HG03354 (cell line): Measurements from ENCODE around the gene DHDH.

Experiments used
- ATAC-seq: cut with Tn5 transposase; IDR thresholded peaks from one replicate; pipeline ENCODE4 v1.9.1; 2021; ENCODE audit warnings: mild to moderate bottlenecking; ENCODE audit not compliant: unreplicated experiment, poor library complexity, severe bottlenecking

Gene DHDH

DNA sequence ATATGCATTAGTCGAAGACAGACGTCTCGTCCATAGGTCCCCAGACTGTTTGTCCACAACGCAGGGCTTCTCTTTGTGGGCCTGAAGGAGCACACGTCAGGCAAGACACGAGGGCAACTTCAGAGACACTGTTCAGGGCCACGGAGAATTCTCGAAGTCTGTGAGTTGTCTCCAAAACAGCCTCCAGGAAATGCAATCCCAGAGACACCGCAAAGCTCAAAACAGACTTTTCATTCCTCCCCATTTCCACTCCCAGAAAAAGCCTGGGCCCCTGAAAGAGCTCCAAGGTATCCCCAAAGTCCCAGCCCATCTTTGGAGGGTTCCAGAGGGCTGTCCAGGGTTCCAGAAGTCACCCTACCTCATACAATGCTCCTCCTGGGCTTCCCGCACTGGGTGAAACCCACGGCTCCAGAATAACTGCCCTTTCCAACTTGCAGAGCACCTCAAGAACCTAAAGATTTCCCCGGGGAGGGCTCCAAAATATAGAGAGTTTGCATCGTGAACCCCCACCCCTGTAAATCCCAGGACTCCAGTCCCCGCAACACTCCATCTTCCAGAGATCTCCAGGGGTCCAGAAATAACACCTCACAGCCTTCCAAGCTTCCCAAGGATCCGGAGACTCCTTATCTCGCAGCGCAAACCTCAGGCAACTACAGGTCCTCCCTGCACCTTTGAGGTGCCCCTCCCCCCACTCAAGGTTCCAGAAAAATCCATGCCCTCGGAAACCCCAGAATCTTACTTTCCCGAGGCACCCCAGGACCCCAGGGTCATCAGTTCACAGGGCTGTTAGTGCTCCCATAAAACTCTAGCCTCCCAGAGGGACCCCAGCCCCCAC is 30.9 kb downstream of the DHDH start:
- no peak for ATAC-seq

DNA sequence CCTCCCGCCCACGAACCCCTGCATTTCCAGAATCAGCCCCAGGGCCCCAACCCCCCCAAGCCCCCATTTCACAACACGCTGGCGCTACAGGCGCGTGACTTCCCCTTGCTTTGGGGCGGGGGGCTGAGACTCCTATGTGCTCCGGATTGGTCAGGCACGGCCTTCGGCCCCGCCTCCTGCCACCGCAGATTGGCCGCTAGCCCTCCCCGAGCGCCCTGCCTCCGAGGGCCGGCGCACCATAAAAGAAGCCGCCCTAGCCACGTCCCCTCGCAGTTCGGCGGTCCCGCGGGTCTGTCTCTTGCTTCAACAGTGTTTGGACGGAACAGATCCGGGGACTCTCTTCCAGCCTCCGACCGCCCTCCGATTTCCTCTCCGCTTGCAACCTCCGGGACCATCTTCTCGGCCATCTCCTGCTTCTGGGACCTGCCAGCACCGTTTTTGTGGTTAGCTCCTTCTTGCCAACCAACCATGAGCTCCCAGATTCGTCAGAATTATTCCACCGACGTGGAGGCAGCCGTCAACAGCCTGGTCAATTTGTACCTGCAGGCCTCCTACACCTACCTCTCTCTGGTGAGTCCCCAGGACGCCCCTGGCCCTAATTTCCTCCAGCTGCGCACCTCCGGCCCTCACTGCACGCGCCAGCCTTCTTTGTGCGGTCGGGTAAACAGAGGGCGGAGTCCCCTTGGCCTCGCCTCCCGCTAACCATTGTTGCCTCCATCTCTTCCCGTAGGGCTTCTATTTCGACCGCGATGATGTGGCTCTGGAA is 31.7 kb downstream of the DHDH start, which contains the start of gene FTL:
Gene FTL, plus strand, starts transcription at position 270 of the 766 bp plus-strand sequence. Its CDS starts 199 bp downstream, at position 469.
- ATAC-seq = peak; percentile 62

DNA sequence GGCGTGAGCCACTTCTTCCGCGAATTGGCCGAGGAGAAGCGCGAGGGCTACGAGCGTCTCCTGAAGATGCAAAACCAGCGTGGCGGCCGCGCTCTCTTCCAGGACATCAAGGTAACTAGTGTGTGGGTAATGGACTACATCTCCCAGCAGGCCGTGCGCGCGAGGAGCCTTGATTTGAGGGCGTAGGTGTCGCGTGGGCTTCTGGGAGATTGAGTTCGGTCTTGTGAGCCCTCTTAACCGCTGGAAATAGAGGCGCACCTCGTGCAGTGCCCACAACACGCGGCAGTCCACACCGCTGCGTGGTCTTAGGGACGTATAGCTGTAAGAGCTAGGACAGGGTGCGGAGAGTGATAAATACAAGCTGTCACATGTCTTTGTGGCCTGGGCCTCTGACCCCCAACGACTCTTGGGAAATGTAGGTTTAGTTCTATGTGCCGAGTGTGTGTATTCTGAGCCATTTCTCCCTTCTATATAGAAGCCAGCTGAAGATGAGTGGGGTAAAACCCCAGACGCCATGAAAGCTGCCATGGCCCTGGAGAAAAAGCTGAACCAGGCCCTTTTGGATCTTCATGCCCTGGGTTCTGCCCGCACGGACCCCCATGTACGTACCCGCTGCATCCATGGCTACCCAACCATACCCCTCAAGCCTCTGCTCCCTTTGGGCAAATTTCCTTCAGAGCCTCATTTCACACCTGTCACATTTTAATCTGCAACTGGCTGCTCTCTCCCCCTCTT is 32.5 kb downstream of the DHDH start:
- ATAC-seq = peak; percentile 30

DNA sequence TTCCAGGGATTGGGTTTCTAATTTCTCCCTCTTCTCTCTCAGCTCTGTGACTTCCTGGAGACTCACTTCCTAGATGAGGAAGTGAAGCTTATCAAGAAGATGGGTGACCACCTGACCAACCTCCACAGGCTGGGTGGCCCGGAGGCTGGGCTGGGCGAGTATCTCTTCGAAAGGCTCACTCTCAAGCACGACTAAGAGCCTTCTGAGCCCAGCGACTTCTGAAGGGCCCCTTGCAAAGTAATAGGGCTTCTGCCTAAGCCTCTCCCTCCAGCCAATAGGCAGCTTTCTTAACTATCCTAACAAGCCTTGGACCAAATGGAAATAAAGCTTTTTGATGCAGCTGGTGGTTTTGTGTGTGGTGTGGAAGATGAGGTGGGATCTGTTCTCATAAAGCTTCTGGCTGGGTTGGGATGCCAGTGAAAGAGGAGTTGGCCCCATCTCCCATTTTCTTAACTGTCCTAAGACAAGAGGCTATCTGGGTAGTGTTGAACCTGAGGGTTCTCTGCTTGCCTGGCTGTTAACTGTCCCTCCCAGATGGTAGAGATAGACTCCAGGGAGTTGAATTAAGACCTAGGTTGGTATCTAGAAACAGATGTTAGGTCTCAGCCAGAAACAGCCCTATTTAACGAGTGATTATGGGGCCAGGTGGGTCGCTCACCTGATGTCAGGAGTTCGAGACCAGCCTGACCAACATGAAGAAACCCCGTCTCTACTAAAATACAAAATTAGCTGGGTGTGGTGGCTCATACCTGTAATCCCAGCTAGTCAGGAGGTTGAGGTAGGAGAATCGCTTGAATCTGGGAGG is 33.2 kb downstream of the DHDH start:
- ATAC-seq = no peak

DNA sequence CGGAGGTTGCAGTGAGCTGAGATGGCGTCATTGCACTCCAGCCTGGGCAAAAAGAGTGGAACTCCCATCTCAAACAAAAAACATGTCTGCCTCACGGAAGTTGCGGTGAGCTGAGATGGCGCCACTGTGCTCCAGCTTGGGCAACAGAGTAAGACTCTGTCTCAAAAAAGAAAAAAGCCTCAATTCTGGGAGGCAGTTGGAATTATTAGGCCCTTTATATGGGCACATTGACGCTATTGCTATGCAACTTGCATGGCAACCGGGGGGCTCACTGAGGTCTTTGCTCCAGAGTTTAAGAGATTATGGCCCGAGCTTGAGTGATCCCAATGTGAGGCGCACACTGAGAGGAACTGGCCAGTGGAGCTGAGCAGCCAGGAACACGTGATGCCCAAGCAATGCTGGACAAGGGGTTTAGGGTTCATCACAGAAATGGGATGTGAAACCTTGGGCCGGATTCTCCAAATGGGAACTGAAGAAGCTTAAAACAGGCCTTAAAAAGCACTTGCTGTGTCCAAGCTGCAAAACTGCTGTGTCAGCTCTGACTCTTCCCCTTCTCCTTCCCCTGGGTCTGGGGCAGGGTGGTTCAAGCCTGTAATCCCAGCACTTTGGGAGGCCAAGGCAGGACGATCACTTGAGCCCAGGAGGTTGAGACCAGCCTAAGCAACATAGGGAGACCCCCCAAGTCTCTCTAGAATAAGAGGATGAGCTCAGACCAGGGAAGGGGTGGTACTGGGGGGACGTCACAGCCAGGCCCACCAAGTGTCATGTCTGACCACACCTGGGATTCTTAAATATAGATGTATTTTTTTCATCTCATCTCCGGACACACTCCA is 34.1 kb downstream of the DHDH start:
- ATAC-seq = no peak

DNA sequence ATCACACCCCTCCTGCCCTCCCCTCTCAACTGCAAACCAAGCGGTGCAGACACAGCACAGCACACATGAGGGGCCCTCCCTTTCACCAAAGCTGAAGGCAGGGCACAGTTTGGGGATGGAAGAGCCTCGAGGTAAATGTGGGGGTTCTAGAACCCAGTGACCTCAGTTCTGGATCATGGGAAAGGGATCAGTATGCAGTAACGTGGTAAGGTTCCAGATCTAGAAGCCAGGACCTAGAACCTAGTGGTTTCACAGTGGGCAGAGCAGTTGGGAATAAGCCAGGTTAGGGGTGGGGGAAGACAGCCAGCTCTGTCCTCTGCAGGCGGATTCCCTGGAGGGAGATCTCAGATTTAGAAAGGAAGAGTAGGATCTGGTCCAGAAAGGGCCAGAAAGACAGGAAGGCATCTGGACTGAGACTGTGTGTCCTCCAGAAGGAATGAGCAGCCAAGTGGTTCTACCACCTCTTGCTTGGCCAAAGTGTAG is 34.7 kb downstream of the DHDH start:
- ATAC-seq = no peak

DNA sequence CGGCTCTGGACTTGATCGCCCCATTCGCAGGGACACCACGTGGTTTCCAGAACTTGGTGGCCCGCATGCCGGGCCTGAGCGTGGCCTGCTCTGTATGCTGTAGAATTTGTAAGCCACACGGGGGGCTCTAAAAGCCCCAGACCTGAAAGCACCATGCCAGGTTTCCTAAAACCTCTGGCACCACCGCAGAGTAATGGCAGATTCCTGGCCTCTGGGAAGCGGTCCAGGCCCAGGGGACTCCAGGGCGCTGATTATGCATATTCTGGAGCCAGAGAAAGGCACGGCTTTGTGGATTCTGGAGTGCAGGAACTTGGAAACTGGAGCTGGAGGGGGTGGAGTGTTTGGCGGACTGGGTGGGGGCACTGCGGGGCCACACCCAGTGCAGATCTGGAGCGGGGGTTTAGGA is 35.3 kb downstream of the DHDH start:
- ATAC-seq = no peak

DNA sequence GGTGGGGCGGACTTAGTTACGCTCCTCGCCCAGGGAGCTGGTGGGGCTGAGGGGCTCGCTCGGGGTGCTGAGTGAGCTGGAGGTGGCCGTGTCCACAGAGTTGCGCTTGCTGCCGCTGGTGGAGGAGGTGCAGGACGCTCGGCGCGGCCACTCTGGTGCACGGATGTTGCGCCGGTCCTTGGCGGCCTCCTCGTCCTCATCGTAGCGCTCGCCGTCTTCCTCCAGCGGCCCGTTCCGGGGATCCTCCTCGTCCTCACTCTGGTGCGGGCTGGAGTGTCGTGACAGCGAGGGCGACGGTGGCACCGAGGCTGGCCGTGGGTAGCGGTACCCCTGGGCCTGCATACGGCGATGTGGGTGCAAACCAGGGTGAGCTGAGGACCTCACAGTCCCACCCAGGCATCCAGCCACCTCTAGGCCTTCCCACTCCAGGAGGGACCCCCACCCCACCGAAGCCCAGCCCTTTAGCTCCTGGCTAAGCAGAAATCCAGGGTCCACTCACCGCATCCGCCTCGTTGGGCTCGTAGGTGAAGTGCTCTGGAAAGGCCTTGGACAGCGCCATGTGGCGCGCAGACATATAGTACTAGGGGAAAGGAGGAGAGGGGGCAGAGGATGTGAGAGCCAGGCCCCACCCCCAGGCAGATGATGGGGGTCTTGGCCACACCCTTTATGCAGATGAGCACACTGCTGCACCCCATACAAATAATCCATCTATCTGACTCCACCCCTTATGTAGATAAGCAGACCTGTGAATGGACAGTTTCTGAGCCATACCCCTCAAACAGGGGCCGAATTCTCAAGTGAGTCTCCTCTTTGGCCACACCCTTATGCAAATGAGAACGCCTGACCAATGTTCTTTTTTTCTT is 36.0 kb downstream of the DHDH start:
- ATAC-seq = no peak

DNA sequence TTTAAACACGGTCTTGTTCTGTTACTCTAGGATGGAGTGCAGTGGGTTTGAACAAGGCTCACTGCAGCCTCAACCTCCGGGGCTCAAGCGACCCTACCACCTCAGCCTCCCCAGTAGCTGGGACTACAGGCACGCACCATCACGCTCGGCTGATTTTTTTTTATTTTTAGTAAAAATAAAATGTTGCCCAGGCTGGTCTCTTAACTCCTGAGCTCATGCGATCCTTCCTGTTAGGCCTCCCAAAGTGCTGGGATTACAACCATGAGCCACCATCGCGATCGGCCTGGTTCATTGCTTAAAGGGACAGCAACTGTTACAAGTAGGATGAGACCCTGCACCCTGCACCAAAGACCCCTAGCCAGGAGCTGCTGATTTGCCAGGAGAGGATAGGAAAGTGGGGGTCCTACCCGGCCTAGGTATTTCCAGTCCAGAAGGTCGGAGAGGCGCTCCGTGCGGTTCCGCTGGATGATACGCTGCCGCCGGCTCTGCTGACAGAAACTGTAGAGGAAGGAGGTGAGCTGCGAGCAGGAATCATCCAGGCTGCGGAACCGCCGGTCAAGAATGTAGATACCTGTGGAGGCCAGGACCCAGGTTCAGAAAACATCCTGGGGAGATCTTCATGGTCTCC is 36.8 kb downstream of the DHDH start:
- ATAC-seq = no peak

DNA sequence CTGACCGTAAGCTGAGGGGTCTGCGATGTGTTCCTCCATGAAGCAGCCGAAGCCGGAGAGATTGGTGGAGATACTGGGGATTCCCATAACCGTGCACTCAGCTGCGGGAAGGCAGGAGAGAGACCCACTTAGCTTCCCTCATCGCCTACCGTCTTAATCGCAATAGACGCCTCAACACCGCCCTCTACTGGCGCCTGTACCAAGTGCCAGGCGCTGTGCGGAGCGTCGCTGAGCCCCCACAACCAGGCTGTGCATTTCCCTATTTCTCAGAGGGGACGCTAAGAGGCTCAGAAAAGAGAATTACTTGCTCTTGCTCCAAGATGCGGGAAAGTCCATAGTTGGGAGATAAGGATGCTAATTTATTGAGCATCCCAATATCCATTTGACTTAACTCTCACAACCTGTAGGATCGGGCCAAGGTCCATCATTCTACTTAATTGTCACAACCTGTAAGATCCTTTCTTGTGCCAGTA is 37.5 kb downstream of the DHDH start:
- ATAC-seq = peak; percentile 40

DNA sequence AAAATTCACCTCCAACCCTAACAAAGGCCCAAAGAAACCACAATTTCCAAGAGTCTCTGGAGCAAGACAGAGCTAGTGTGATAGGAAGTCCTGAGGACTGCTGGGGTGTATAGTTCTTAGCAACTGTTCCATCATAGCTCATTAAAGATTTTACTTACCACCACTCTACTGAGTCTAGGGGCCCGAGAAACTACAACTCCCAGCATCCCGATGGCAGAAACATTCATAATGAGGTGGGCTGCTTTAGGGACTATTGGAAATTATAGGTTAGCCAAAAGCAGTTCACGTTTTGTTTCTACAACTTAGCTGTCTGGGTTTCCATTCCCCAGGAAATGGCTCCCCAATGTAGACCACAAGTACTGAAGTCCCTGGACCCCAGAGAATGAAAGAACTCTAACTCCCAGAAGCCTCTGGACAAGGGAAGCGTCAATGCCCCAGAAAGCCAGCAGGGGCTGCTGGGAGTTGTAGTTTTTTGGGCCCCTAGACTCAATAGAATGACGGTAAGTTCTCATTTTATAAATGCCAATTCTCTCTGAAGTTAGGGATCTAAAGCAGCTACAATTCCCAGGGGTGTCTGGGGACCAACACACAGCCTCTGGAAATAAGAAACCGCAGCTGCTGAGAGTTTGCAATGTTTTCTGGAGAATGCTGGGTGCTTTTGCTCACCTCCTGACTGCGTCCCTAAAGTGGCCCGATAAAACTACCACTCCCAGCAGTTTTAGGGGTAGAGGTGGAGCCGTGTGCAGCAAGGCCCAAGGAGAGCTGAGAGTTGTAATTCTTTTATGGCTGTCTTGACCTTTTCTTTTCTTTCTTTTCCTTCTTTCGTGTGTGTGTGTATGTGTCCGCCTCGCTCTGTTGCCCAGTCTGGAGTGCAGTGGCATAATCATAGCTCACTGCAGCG is 42.7 kb downstream of the DHDH start:
- ATAC-seq = no peak

DNA sequence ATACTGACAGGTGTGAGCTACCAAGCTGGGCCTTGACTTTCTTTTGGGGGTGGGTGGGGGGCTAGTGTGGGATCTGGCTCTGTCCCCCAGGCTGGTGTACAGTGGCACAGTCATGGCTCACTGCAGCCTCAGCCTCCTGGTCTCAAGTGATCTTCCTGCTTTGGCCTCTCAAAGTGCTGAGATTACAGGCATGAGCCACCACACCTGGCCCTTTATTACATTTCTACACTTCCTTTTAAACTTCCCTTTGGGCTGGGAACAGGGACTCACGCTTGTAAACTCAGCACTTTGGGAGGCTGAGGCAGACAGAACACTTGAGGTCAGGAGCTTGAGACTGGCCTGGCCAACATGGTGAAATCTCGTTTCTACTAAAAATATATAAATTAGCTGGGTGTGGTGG is 43.6 kb downstream of the DHDH start:
- ATAC-seq = no peak

DNA sequence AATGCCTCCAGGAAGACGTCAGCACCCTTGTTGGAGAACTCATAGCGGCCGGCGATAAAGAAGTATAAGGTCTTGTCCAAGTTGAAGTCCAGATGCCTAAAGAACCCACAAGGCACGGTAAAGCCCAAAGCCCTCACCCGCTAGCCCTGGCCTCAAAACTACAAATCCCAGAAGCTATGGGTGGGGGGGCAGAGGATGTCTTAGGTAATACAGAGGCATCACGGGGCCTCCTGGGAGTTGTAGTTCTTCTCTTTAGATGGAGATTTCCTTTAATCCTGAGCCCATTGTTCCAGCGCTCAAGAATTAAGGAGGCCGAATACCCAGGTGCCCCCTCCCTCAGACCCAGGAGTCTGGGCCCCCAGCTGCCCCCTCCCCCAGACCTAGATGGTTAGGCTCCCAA is 48.8 kb downstream of the DHDH start:
- no peak for ATAC-seq

DNA sequence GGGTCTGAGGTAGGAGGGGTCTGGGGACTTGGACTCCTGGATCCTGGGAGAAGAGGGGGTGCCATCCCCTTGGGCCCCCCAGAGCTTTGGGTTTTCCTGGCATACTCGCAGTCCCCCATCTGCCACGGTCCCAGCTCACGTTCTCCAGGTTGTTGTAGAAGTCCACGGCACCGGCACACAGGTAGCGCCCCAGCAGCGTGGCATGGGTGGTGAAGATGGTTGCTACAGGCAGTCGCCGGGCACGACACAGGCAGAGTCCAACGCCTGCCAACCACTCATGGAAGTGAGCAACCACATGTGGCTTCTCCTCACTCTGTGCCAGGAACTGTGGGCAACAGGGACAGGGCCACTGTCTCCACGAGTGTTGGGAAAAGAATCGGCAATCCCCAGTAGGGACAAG is 52.2 kb downstream of the DHDH start:
- no peak for ATAC-seq

DNA sequence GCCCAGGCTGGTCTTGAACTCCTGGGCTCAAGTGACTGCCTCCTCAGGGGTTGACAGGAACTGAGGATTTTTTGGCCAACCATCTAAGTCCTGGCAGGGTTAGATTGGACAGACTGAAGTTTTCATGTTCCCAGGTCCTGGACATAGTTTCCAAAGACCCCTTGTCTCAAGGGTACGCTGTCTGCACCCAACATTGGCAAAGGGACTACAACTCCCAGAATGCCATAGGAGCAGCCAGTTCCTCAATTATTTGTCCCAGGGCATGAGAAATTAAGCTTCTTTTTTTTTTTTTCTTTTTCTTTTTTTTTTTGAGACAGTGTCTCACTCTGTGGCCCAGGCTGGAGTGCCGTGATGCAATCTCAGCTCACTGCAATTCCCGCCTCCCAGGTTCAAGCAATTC is 52.7 kb downstream of the DHDH start:
- no peak for ATAC-seq

DNA sequence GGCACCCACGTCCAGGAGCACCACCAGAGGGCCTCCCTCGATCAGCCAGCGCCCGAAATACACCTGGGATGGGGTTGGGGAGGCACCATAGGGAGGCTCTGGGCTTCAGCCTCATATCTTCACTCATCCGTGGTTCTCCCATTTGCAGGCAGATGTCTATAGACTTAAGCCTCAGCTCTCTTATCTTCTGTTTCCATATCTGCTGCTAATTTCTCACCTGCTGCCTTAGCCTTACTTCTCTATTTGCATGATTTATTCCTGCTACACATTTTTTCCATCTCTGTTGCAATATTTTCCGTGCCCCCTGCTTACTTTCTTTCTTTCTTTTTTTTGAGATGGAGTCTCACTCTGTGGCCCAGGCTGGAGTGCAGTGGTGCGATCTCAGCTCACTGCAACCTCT is 53.8 kb downstream of the DHDH start:
- no peak for ATAC-seq
